Endothelial cell of umbilical vein (primary cell): Measurements from ENCODE around the gene CD83.

Experiments used
- CTCF ChIP-seq, 2 donors: IDR thresholded peaks; 1 replicate in 1 of 2; 2 replicates in 1 of 2; pipeline ENCODE4 v1.5.1; 2011; ENCODE audit warnings: low read length in 2 of 2, mild to moderate bottlenecking in 2 of 2, moderate library complexity in 2 of 2, control low read depth in 1 of 2, inconsistent platforms in 1 of 2, low read depth in 1 of 2; ENCODE audit not compliant: insufficient read depth in 1 of 2; ENCODE audit errors: extremely low read depth in 1 of 2
- EZH2 ChIP-seq: IDR thresholded peaks from 2 replicates; pipeline ENCODE4 v1.6.1; 2012; ENCODE audit warnings: borderline replicate concordance, low read depth, mild to moderate bottlenecking, moderate library complexity, low read length, inconsistent platforms; ENCODE audit not compliant: severe bottlenecking
- GATA2 ChIP-seq: IDR thresholded peaks from 2 replicates; pipeline ENCODE4 v1.7.0; 2011; ENCODE audit warnings: low read depth, mild to moderate bottlenecking, moderate library complexity, mixed read lengths, low read length; ENCODE audit not compliant: insufficient read length, insufficient read depth
- JUN ChIP-seq: IDR thresholded peaks from 2 replicates; pipeline ENCODE4 v1.6.1; 2011; ENCODE audit warnings: borderline replicate concordance, low read depth; ENCODE audit not compliant: insufficient read length, insufficient read depth
- MYC ChIP-seq: IDR thresholded peaks from one replicate; pipeline ENCODE4 v1.6.1; 2011; ENCODE audit warnings: mild to moderate bottlenecking, low read depth, low read length
- POLR2A ChIP-seq: IDR thresholded peaks from 2 replicates; pipeline ENCODE4 v1.6.1; 2012; ENCODE audit warnings: low read depth, mild to moderate bottlenecking, control low read depth, low read length
- POLR2AphosphoS5 ChIP-seq: IDR thresholded peaks from 2 replicates; pipeline ENCODE4 v1.6.1; 2012; ENCODE audit warnings: low read depth, mild to moderate bottlenecking, control low read depth, low read length, moderate library complexity; ENCODE audit not compliant: insufficient read depth
- TF ChIP-seq, protein P1 (sequence below): IDR thresholded peaks from 2 replicates; pipeline ENCODE4 v1.6.1; 2011; ENCODE audit not compliant: insufficient read depth, insufficient read length

- TF ChIP-seq CTCF (IDR thresholded peaks at IDR 0.05; ENCODE audit: extremely low read depth in 1 of 2, insufficient read depth in 1 of 2, low read depth in 1 of 2, low read length in 2 of 2) (no peak), POLR2A (no peak), EZH2 (no peak), POLR2AphosphoS5 (no peak), MYC (no peak), GATA2 (no peak), JUN (no peak)
- TF ChIP-seq, protein P1, sequence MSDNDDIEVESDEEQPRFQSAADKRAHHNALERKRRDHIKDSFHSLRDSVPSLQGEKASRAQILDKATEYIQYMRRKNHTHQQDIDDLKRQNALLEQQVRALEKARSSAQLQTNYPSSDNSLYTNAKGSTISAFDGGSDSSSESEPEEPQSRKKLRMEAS, result no peak
Measured at GRCh38 chr6:14095437-14095836, 22.1 kb upstream of the CD83 start.
